HL-60 (cell line): ENCODE results near the gene BRICD5.

ENCODE experiments used
- DNase-seq, 2 experiments: peaks; one replicate each; pipeline ENCODE4 v3.0.0-alpha.2; 2010 to 2020; ENCODE audit warnings: low read depth in 1 of 2, low spot score in 1 of 2
- H3K27ac ChIP-seq: fragments of 250-450 bp; sonication (Bioruptor Pico); replicated peaks from 2 replicates; pipeline ENCODE4 v1.5.1; 2020; ENCODE audit warnings: mild to moderate bottlenecking, moderate library complexity
- H3K27me3 ChIP-seq: fragments of 250-450 bp; sonication (Bioruptor Pico); 2 replicates; pipeline ENCODE4 v1.5.1; 2021; ENCODE audit warnings: mild to moderate bottlenecking, moderate library complexity; ENCODE audit not compliant: insufficient read depth, poor library complexity, severe bottlenecking
- H3K4me3 ChIP-seq: replicated peaks from 2 replicates; pipeline ENCODE4 v1.5.1; 2011; ENCODE audit warnings: mild to moderate bottlenecking, control low read depth, low read length; ENCODE audit not compliant: insufficient read depth
- CTCF ChIP-seq: IDR thresholded peaks from one replicate; pipeline ENCODE4 v1.5.1; 2011; ENCODE audit warnings: low read length, control low read depth, inconsistent platforms; ENCODE audit not compliant: insufficient read depth
- GABPA ChIP-seq: IDR thresholded peaks from 2 replicates; pipeline ENCODE4 v1.6.1; 2012; ENCODE audit warnings: low read depth
- POLR2AphosphoS5 ChIP-seq: IDR thresholded peaks from 2 replicates; pipeline ENCODE4 v1.6.1; 2012; ENCODE audit warnings: low read depth
- REST ChIP-seq: IDR thresholded peaks from 2 replicates; pipeline ENCODE4 v1.6.1; 2012; ENCODE audit warnings: low read depth; ENCODE audit not compliant: insufficient replicate concordance
- SPI1 ChIP-seq: IDR thresholded peaks from 2 replicates; pipeline ENCODE4 v1.6.1; 2012; ENCODE audit warnings: low read depth, mild to moderate bottlenecking, borderline replicate concordance

BRICD5 gene

GRCh38 chr16:2197765-2198164 lies 12.9 kb downstream of the BRICD5 start:
- TF ChIP-seq GABPA (no peak), POLR2AphosphoS5 (no peak), SPI1 (no peak), REST (no peak), CTCF (no peak)
- Histone ChIP-seq H3K27me3 (peaks cover 35% of the 10 kb centered on the region), H3K4me3 (no peak overlapping the region), H3K27ac (no peak overlapping the region)
- no peak for DNase-seq

GRCh38 chr16:2196981-2197511 lies 13.6 kb downstream of the BRICD5 start:
- TF ChIP-seq GABPA (no peak), POLR2AphosphoS5 (no peak), REST (no peak), CTCF (no peak), SPI1 (no peak)
- Histone ChIP-seq H3K27me3 (peaks cover 35% of the 10 kb centered on the region), H3K27ac (no peak overlapping the region), H3K4me3 (no peak overlapping the region)
- no peak for DNase-seq

- Histone ChIP-seq H3K27ac (no peak within 1 kb of the TSS), H3K4me3 (peak within 1 kb of the TSS; percentile 8; the same call in 1 of the 2 replicates), H3K27me3 (peaks cover 35% of the 10 kb centered on the region)
- peak in 1 of 2 experiments; percentile 33 for DNase-seq
- no peak for TF ChIP-seq GABPA
- TF ChIP-seq REST = no peak
- TF ChIP-seq CTCF = no peak
- no peak for TF ChIP-seq POLR2AphosphoS5
- TF ChIP-seq SPI1 = no peak
Measured at GRCh38 chr16:2196162-2196980, 14.3 kb downstream of the BRICD5 start, which contains the start of gene CASKIN1. Gene CASKIN1, minus strand, starts transcription at chr16:2196605. Its CDS starts 173 bp downstream, at chr16:2196432.
